GM19239 (cell line): ENCODE measurements around the gene URB2.
A peak's percentile ranks its signal among the peaks of the same experiment; 100 is the strongest.
"Not testable (repeated sequence)": the region's sequence is repeated elsewhere in the genome, so short reads cannot be mapped to it uniquely, and the experiment has no call there.

ENCODE experiments used
- DNase-seq: peaks from one replicate; pipeline ENCODE4 v3.0.0; 2011; ENCODE audit warnings: low spot score; ENCODE audit not compliant: insufficient read length
- FAIRE-seq: peaks from 2 replicates; lab custom pipeline; 2011; peaks lifted over from hg19 to GRCh38; lab: Jason Lieb, UNC

Gene URB2

DNA sequence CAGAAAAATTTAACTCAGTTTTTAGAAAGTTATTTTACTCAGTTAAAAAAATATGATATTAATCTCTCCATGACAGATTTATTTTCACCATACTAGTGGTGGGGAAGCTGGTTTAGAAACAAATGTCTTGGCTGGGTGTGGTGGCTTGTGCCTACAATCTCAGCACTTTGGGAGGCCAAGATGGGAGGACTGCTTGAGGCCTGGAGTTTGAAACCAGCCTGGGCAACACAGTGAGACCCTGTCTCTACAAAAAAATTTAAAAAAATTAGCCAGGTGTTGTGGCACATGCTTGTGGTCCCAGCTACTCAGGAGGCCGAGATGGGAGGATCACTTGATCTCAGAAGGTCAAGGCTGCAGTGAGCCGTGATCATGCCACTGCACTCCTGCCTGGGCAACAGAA, 17.5 kb upstream of the URB2 start:
- FAIRE-seq (no peak), DNase-seq (no peak)

- no peak for FAIRE-seq
- DNase-seq = no peak
Observed at GRCh38 chr1:229613938-229614337, 12.1 kb upstream of the URB2 start.

DNA sequence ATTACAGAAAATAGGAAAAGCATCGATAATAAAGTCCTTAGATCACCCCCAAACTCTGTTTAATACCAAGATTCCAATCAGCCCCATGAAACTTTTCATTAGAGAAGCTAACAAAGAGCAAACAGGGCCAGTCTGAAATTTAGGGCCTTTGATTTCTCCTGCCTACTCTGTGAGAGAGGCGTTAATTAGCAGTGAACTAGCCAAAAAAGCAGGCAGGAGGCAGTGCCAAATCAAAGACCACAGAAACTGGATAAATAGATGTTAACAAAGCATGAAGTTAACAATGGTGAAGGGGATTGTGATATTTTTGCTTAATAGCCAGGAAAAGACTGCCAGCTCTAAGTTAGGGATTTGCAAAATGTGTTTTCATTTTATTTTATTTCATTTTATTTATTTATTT, 11.3 kb upstream of the URB2 start:
- DNase-seq (no peak), FAIRE-seq (no peak)

GRCh38 chr1:229617351-229618100, 8.5 kb upstream of the URB2 start:
- no peak for FAIRE-seq

DNA sequence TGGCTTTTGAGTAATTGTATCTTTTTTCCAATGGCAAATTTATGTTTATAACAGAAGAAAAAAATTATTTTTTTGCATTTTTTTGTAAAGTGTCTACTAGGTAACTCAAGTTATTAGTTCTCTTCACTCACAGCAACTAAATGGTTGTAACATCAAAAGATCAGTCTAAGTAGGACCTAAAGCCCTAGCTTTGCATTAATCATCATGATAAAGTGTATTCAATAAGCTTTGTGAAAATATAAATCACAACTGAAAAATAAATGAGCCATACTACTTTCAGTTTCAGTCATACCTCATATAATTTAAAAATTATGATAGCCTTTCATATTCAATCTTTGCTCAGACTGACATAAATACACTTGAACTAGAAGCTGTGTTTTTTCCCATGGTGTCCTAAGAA, 7.0 kb upstream of the URB2 start:
- FAIRE-seq (no peak), DNase-seq (no peak)

More at GRCh38 chr1:229617351-229618100, 8.5 kb upstream of the URB2 start:
- no peak for DNase-seq

- FAIRE-seq = no peak
- DNase-seq = no peak
Observed at GRCh38 chr1:229619614-229620013, 6.4 kb upstream of the URB2 start.

DNA sequence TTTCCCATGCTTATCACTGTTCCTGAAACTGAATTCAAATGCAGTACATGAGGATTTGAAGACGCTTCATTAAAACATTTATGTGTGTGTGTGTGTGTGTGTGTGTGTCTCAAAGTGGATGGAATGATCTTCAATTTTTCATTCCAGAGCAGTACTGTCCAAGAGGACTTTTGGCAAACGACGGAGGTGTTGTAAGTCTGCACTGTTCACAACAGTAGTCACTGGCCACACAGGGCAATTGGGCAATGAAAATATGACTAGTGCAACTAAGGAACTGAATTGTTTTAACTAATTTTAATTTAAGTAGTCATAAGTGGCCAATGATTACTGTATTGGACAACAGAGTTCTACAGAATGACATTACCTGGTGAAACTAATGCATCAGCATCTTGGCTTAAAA, 5.2 kb upstream of the URB2 start:
- no peak for DNase-seq
- no peak for FAIRE-seq

DNA sequence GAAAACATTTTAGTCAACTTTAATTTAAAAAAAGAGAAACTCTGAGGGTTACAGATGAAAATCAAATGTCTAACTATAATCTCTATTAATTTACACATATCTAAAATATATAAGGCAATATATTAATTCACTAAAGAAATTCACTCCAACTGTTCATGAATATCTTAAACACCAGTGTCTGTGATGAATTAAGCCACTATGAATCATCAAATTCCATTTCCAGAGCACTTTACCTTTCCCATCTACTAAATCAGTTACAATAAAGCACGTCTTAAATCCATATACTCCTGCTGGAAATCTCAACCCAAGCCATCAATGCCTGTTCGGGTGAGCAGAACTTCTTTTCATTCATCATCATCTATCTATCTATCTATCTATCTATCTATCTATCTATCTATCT, 4.4 kb upstream of the URB2 start:
- FAIRE-seq = no peak
- DNase-seq = no peak

DNA sequence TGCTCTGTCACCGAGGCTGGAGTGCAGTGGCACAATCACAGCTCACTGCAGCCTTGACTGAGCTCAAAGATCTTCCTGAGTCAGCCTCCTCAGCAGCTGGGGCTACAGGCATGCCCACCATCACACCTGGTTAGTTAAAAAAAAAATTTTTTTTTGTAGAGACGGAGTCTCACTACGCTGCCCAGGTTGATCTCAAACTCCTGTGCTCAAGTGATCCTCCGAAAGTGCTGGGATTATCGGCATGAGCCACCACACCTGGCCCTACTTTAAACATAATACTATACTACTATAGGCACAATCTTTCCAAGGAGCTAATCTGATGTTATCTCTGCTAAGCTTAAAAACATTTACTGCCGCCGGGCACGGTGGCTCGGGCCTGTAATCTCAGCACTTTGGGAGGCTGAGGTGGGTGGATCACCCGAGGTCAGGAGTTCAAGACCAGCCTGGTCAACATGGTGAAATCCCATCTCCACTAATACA, 3.4 kb upstream of the URB2 start:
- not testable (repeated sequence) for DNase-seq, FAIRE-seq

GRCh38 chr1:229623225-229623624, 2.8 kb upstream of the URB2 start:
- FAIRE-seq = no peak

GRCh38 chr1:229623838-229624237, 2.2 kb upstream of the URB2 start:
- FAIRE-seq (peak; percentile 64), DNase-seq (peak; percentile 13)

More at GRCh38 chr1:229623225-229623624, 2.8 kb upstream of the URB2 start:
- no peak for DNase-seq

DNA sequence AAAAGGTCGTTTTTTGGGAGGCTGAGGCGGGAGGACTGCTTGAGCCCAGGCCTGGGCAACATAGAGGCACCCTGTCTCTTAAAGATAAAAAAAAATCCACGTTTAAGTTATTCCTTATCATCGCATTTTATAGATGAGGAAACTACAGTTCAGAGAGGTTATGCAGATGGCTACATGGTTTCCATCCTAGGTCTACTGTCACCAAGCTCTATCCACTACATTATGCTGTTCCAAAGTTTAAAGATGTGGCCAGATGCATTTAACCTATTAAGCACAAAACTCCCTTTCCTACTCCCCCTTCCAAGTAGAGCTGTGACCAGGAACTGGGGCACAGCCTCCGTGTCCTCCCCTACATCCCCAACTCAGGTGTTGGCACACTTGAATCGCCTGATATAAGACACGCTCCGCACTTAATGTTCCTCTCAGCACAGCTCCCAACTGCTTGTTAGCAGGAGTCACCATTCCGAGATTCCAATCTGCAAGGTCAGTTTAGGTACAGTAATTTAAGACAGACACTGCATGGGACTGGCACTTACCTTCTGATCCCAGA, 1.5 kb upstream of the URB2 start:
- FAIRE-seq (no peak), DNase-seq (no peak)

- DNase-seq (peak; percentile 77), FAIRE-seq (peak; percentile 80)
Observed at GRCh38 chr1:229625071-229625914, 754 bp upstream of the URB2 start.

- FAIRE-seq = peak; percentile 56
- no peak for DNase-seq
Observed at GRCh38 chr1:229627003-229627402, 956 bp downstream of the URB2 start.

DNA sequence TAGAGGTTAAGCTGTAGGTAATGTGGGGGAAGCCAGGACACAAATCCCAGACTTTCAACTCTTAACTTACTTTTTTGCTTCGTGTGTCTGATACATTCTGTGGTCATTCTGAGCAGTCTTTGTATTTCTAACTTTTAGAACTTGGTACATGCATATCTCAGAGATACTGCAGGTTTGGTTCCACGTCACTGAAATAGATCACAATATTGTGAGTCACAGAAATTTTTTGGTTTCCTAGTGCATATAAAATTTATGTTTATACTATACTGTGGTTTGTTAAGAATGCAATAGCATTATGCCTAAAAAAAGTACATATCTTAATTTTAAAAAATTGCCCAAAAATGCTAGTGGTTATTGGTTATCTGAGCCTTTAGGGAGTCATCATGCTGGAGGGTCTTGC, 3.2 kb downstream of the URB2 start:
- FAIRE-seq (no peak), DNase-seq (no peak)

GRCh38 chr1:229631148-229631547, 5.1 kb downstream of the URB2 start:
- no peak for FAIRE-seq

GRCh38 chr1:229631966-229632365, 5.9 kb downstream of the URB2 start:
- FAIRE-seq (no peak), DNase-seq (no peak)

More at GRCh38 chr1:229631148-229631547, 5.1 kb downstream of the URB2 start:
- no peak for DNase-seq

- FAIRE-seq (no peak), DNase-seq (no peak)
Observed at GRCh38 chr1:229636042-229636441, 10.0 kb downstream of the URB2 start.

GRCh38 chr1:229637746-229638145, 11.7 kb downstream of the URB2 start:
- no peak for FAIRE-seq
- no peak for DNase-seq

- FAIRE-seq = no peak
- no peak for DNase-seq
Observed at GRCh38 chr1:229640455-229640854, 14.4 kb downstream of the URB2 start.

GRCh38 chr1:229641306-229641705, 15.3 kb downstream of the URB2 start:
- FAIRE-seq (no peak), DNase-seq (no peak)
